Activated CD4-positive, alpha-beta T cell treated with anti-CD3 and anti-CD28 coated beads for 4 hours (primary cell): ENCODE results near the gene FAM107B.
A peak's percentile ranks its signal among the peaks of the same experiment; 100 is the strongest.
"Not testable (repeated sequence)": the region's sequence is repeated elsewhere in the genome, so short reads cannot be mapped to it uniquely, and the experiment has no call there.

Experiments used
- DNase-seq, 2 donors: peaks; one replicate each; pipeline ENCODE4 v3.0.0-alpha.2; 2020

The FAM107B gene

DNA sequence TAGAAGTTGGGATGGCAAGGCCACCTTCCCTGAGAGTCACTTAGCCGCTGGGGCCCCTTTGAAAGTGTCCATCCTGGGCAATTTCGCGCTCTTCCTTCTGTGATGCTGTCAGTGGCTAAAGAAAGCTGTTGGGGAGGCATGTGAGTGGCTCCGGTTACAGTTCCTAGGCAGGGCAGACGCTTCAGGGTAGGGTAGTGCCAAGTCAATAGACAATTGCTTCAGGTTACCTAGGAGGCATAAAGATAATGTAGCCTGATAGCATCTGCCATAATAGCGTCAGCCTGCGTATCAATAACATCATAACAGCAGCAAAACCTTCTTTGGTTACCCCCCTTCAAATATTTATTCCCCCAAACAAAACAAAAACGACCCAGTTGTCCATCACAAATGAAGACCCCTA is at the start of gene FAM107B:
TSS of gene FAM107B (minus strand) at position 101 of the 400 bp plus-strand sequence. CDS start 234 bp downstream, outside the sequence.
- DNase-seq = no peak

DNA sequence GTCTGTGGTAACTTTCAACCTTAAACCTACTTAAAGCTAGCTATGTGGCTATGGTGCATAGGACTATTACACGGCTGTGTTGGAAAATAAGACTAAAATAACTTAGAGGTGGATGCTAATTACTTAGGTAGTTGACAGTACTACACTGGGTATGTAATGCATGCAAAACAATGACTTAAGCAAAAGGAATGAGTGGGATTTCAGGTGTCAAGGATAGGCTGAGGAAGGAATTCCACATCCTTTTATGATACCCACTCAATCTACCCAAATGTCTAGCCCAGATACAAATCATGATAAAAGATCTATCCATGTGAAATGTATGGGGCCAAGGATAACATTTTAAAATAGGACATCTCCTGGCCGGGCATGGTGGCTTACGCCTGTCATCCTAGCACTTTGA is 49.3 kb upstream of the FAM107B start:
- DNase-seq = no peak

DNA sequence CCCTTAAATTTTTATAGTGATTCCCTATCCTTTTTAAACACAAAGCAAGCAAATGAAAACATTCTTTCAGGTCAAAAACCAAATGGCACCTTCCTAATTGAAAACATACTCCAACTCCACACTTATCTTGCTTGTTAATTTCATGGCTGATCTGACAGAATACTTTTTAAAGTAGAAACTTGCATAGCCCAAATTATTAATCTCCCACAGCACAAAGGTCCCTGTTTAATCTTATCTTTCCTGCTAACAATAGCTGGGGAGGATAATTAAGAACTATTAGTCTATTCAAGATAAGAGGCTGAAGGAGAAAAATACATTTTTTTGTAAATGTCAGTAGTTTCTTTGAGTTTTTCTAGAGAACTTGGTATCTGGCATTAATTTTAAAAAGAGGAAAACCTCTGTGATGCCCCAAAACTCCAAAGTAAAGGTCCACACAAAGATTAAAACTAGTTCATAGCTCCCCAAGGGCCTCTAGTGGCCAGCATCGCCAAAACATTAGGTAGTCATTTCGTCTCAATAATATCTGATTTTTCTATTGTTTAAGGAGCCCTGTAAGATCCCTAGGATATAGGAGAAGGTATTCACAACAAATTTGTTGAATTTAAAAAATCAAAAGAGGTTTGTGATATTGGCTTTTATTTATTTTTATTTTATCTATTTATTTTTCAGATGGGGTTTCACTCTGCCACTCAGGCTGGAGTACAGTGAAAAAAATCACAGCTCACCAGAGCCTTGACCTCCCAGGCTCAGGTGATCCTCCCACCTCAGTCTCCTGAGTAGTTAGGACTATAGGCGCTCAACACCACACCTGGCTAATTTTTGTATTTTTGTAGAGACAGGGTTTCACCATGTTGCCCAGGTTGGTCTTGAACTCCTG is 48.4 kb upstream of the FAM107B start:
- DNase-seq = peak; percentile 29 to 48

DNA sequence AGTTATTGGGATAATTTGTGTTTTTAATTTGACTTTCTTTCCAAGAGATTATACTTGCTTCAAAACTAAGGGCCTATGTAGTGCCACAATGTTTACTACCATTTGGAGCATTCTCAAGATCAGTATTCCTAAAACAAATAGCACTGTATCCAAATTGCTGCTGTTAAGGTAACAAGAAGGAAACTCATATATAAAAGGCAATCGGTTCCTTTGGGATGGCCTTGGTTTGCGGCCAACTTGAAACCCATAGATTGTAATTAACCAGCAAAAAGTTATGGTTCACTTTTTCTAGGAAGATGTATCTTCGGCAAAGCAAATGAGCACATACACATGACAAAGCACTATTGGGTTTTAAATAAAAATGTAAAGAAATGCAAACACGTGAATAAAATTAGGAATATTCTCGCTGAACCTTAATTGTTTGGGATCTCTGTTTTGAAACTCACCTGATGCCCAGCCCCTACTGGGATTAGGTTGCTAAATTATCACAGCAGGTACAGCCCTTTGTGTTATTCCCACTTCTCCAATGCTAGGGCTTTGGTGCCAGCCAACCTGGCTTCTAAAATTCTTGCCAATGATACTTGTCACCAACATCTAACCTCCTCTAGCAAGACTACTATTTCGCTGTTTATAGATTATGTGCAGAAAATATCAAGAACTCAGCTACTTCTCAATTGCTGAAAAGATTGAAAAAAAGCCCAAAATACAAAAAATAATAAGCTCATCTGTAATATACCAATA is 47.1 kb upstream of the FAM107B start:
- no peak for DNase-seq

DNA sequence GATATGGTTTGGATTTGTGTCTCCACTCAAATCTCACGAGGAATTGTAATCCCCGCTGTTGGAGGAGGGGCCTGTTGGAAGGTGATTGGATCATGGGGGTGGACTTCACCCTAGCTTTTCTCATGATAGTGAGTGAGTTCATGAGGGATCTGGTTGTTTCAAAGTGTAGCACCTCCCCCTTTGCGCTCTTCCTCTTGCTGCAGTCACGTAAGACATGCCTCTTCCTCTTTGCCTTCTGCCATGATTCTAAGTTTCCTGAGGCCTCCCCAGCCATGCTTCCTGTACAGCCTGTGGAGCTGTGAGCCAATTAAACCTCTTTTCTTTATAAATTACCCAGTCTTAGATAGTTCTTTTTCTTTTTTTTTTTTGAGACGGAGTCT is 46.1 kb upstream of the FAM107B start:
- no peak for DNase-seq

DNA sequence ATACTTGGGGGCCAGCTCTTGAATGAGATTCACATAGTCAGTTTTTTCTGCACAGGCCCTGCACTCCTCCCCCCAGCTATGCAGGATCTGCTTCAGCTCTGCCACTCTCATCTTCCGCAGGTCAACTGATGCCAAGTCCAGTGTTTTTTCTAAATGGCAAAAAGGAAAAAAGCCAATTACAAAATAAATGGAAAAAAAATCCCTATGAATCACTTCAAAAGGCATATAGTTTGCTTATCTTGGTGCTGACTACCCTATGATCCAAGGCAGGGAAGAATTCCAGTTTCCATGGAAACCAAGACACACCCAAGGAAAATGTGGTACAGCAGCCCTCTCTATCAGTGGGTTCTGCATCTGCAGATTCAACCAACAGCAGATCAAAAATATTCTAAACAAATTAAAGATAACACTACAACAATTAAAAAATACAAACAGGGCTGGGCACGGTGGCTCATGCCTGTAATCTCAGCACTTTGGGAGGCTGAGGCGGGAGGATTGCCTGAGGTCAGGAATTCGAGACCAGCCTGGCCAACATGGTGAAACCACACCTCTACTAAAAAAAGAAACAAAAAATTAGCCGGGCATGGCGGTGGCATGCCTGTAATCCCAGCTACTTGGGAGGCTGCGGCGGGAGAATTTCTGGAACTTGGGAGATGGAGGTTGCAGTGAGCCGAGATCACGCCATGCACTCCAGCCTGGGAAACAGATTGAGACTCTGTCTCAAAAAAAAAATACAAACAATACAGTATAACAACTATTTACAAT is 45.5 kb upstream of the FAM107B start:
- no peak for DNase-seq

DNA sequence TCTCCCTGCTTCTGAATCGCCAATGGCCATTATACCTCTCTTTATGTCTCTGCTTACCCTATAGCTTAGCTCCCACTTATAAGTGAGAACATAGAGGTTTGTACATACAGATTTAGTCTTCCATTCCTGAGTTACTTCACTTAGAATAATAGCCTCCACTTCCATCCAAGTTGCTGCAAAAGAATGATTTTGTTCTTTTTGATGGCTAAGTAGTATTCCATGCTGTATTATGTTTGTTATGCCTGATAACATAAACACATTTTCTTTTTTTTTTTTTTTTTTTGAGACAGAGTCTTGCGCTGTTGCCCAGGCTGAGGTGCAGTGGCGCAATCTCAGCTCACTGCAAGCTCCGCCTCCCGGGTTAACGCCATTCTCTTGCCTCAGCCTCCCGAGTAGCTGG is 42.0 kb upstream of the FAM107B start:
- not testable (repeated sequence) for DNase-seq

DNA sequence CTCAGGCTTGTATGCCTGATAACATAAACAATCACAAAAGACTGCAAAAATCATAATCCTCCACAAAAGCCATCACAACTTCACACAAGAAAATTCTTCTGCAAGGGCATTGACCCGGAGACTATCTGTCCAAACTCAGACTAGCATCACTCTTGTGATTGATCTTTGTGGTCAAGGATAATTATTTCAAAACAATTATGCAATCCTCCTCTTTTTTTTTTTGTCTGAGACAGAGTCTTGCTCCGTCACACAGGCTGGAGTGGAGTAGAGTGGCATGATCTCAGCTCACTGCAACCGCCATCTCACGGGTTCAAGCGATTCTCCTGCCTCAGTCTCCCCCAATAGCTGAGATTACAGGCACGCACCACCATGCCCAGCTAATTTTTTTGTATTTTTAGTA is 41.0 kb upstream of the FAM107B start:
- DNase-seq = no peak

DNA sequence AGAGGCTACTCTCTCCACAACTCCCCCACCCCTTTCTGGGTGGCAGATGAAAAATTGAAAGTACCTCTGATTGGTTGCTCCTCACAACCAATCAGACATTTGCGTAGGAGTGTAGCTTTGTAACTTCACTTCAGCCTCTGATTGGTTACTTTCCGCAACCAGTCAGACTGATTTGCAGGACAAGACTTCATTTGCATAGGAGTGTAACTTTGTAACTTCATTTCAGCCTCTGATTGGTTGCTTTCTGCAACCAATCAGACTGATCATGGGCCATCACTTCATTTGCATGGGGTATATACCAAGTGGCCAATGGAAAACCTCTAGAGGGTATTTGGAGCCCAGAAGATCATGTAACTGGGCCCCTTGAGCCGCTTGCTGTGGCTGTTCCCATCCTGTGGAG is 37.6 kb upstream of the FAM107B start:
- no peak for DNase-seq

DNA sequence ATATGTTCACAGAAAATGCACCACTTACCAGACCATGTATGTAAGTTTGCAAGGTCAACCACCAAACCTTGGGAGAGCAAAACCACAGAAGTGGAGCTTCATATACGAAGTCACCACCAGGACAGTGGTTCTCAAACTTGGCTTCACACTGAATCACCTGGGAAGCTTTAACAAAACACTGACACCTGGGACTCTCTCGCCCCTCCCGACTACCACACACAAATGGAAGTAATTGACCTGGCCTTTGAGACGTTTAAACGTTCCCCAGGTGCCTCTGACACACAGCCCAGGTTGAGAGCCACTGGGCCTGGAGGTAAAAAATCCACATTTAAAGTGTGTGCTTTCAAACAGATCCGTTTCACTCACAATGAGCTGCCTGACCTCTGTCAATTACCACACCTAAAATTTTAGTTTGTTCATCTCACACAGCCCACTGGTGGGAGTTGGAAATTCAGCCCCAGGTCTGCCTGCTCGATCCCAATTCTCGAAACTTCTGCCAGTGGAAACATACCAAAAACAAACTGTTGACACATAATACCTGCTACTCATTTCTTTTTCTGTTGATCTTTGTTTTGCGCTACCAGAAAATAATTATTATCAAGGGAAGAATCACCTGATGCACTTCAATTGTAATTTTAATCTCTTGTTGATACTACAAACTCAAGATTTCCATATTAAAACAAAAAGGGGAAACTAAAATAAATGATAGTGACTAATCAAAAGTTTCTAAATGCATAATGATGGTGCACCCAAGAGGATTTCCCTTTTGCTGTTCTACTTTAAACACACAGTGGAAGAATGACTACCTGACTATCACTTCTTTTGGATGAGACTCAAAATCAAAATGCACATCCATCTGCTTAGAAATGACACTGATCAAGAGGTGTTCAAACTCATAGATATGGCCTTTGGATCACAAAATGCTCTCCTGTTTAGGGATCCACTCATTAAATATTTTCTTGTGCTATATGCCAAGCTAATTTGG is 36.6 kb upstream of the FAM107B start:
- no peak for DNase-seq

DNA sequence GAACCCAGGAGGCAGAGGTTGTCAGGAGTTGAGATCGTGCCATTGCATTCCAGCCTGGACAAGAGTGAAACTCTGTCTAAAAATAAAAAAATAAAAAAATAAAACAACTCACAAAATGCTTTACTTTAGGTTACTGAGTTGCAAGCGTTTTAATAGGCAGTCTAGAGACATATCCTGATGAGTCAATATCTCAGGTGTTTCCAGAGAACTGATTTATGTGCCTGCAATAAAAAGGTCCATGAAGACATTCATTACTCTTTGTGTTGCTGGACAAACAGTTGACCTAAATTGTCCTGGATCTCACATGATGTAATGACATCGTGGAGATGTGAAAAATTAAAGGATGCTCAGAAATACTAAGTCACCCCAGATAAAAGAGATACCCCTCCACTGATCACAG is 31.6 kb upstream of the FAM107B start:
- DNase-seq = no peak

DNA sequence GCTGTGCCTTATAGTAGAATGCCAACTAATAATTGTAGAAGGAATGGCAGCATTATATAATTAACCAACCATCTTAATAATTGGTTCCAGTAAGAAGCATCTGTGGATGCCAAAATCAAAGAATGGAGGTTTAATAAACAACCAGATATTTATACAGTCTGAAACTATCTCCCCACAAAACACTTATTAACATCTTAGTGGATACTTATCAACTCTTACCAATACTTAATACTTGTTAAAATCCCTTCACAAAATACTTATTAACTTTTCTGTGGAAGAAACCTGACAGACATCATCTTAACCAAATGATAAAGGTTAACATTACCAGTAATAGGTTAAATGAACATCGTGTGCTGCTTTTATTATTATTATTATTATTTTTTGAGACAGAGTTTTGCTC is 29.1 kb upstream of the FAM107B start:
- no peak for DNase-seq

DNA sequence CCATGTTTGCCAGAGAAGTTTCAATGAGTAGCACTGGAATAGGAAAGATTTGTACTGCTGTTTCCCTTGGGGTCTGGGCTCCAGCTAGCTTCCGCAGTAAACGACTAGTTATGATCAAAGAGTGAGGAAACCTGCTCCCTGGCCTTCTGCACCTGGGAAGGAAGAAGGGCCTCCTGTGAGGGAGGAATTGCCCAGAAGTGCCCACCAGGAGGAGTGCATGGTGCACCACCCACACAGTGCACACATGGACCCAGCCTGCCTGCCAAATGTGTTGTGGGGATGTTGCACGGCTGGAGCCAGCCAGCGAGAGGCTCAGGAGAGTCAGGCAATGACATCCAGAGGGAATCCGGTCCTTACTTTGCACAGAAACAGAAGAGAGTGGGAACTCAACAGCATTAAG is 27.0 kb upstream of the FAM107B start:
- no peak for DNase-seq

DNA sequence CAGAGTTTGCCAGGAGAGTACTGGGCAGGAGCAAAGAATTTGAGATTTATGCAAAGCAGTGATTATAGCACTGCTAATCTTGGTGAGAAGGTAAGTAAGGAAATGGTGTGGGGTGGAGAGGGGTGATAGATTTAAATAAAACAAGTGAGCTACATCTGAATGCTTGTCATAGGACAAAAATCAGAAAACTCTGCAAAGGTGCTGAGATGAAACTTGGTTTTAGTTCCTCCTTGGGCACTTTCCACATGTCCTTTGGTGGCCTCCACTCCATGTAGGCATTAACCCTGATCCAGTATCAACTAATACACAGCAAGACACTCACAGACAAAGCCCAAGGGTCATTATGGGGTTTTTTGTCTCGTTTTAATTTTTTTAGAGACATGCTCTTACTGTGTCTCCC is 25.7 kb upstream of the FAM107B start:
- no peak for DNase-seq

DNA sequence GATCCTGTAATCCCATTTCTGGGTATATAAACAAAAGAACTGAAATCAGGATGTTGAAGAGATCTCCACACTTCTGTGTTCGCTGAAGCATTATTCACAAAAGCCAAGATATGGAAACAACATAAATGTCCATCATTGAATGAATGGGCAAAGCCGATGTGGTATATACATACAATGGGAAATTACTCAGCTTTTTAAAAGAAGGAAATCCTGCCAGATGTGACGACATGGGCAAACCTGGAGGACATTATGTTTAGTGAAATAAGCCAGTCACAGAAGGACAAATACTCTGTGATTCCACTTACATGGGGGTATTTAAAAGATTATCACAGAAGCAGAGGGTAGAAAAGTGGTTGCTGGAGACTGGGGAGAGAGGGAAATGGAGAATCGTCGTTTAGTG is 23.9 kb upstream of the FAM107B start:
- DNase-seq = no peak

DNA sequence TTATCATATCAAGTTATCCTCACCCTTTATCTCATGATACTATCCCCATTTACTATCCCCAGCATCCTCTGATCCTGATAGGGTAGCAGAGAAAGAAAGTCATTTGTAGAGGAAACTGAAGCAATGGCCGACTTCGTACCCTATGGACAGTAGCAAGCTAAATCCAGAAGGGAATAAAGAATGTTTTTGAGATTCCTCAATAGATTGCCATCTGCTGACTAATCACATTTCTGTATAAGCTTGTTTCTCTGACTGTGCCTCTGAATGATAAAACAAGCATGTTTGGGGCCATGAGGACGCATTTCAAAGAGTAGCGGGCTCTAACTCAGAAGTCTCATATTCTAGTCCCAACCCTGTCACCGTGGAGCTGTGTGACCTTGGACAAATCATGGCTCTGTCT is 13.2 kb upstream of the FAM107B start:
- DNase-seq = no peak

DNA sequence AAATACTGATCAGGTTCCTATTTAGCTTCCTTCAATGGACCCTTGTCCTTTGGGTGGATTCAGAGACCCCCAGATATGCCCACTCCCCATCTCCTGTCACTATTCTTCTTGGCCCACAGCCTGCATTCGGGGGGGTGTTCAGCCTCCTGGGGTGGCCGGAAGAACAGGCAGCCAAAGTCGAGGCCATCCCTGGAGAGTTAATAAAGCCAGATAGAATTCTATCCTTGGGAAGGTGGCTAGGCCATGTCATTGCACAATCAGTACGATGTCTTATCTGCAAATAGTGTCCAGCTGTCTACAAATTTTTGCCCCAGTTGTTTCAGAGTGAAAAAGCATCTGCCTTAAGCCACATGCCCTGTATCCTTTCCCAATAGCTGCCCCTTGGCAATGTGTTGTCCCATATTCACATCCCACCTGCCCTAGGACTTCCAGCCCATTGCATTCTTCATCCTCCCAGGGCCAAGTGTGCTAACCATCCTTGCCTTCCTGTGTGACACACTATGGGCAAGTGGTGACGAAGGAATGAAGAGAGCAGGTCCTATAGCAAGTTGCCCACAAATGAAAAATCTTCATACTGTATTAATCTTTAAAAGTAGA is 9.9 kb upstream of the FAM107B start:
- DNase-seq = no peak

DNA sequence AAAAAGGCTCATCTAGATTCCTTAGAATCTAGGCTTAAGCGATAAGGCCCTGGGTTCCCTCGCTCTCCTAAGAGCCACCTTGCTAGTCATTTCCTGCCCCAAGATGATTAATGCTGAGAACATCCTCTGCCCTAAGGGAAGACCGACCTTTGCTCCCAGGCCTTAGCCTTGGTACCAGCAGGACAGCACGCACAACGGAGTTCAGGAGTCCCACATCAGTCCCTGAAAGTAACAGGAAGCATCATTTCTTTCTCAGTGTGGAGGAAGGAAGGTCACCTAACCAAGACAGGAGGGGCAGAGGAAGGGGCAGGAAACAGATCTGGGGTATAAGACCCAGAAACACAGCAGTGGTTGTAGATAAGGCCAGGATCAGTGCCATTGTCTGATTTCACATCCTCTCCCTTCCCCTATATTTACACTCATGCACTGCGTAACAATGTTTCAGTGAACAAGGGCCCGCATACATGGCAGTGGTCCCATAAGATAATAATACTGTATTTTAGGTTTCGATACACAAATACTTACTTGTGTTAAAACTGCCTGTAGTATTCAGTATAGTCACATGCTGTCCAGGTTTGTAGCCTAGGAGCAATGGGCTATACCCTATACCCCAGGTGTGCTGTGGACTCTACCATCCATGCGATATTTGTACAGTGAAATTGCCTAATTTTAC is 8.1 kb upstream of the FAM107B start:
- DNase-seq = no peak

DNA sequence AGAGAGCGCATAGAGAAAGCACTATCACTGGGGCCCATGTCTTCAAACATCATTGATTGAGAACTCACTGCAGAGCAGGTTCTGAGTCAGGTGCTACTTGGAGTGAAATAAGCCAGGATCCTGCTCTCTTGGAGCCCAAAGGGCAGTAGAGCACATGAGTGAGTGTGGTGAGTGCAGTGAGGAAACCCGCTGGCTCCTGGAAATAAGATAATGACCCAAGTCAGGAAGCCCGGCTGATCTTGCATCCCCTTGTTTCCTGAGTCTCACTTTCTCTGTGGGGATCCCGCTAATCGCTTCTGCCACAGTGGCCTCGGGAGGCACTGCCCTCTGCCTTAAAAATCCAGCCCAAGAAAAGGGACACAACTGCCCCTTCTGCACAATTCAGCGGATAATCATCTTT is 7.1 kb upstream of the FAM107B start:
- no peak for DNase-seq

DNA sequence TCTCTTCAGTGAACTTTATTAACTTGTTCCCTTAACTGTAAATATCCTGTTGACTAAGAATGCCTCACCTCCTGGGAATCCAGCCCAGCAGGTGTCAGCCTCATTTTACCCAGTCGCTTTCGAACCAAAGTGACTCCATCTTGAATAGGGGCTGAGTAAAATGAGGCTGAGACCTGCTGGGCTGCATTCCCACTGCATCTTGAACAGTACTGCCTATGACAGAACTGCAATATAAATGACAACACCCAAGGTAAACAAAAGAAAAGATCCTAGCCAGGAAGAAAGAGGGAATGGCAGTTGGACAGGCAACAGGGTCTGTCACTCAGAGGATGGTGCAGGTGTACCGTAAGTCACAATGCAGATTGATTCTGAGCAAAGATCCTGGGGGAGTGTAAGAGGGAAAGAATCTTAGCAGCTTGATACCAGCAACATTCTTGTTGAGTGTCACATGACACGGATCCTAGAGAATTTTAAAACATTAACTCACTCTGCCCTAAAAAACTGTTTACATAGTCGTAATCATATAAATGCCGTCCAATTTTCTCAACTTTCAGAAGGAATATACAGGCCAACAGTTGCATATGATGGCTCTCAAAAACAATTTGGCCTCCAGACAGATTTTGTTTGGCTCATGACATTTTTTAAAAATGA is 4.4 kb upstream of the FAM107B start:
- no peak for DNase-seq

DNA sequence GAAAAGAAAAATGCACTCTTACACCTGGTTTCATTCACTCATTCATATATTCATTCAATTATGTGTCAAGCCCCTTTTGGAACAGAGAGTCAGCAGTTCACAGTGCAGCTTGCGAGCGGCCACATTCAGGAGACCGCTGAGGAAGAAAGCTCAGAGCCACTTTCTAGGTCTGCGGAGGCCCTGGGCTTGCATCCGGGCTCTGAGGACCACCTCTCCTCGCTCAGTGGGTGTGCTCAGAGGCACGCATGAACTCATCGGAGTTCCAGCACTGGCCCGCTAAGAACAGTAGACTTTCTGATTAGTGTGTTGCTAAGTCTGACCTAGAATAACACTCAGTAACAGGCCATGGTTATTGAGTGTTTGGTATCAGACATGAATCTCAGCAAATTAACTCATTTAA is 1.8 kb upstream of the FAM107B start:
- DNase-seq = no peak
